HUES64 (cell line): ENCODE data around the gene ZSWIM6.

ENCODE experiments used
- H3K27ac ChIP-seq: 2 replicates; pipeline ENCODE4 v1.7.0; 2013; ENCODE audit warnings: low read depth, low read length, inconsistent platforms
- H3K27me3 ChIP-seq: 2 replicates; pipeline ENCODE4 v1.6.1; 2013; ENCODE audit warnings: mild to moderate bottlenecking, low read length; ENCODE audit not compliant: insufficient read depth
- H3K36me3 ChIP-seq: 2 replicates; pipeline ENCODE4 v1.6.1; 2013; ENCODE audit warnings: mild to moderate bottlenecking, low read length; ENCODE audit not compliant: insufficient read depth
- H3K4me1 ChIP-seq: 2 replicates; pipeline ENCODE4 v1.6.1; 2013; ENCODE audit warnings: mild to moderate bottlenecking, low read length, moderate library complexity; ENCODE audit not compliant: insufficient read depth
- H3K4me3 ChIP-seq: 2 replicates; pipeline ENCODE4 v1.5.1; 2013; ENCODE audit warnings: mild to moderate bottlenecking, low read length, moderate library complexity
- H3K9ac ChIP-seq: 2 replicates; pipeline ENCODE4 v1.6.1; 2013; ENCODE audit warnings: mild to moderate bottlenecking, low read depth, low read length
- H3K9me3 ChIP-seq: 2 replicates; pipeline ENCODE4 v1.6.1; 2013; ENCODE audit warnings: low read depth, low read length; ENCODE audit not compliant: insufficient read depth
- WGBS: fragments of 150-250, 120-280 bp; methylation state at CpG from one replicate; pipeline ENCODE4 v1.1.7; 2013; ENCODE audit warnings: missing lambda C conversion rate; 5-methylcytosine and 5-hydroxymethylcytosine counted together

ZSWIM6 gene

GRCh38 chr5:61526207-61526519, 194.1 kb downstream of the ZSWIM6 start:
- no peak overlapping the region for H3K27ac ChIP-seq
- H3K9ac ChIP-seq: no peak overlapping the region
- no peaks in the 10 kb centered on the region for H3K4me1 ChIP-seq
- WGBS: over 99% methylated on average over 5 of the region's 5 CpGs
- no peaks in the 10 kb centered on the region for H3K9me3 ChIP-seq
- peaks cover 11% of the 10 kb centered on the region; the same call in 1 of the 2 replicates for H3K36me3 ChIP-seq
- no peak overlapping the region for H3K4me3 ChIP-seq
- H3K27me3 ChIP-seq: no peaks in the 10 kb centered on the region

DNA sequence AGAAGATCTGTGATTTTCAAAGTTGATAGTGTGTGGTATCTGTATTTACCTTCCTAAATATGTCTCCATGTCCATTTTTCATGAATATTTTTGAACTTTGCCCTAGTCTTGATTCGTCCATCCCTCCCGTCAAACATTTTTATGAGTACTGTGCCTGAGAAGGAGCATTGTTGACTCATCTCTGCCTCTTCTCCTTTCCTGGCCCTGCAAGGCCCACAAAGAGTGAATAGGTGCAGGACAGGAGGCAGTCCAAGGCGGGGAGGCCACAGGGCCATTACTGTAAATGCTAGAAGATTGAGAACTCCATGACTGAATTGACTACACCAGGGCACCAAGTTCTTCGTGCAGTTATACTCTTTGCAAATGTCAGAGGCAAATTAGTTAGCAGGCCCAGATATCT, 200.9 kb downstream of the ZSWIM6 start:
- Histone ChIP-seq H3K4me3 (no peak overlapping the region), H3K27me3 (no peaks in the 10 kb centered on the region), H3K9ac (no peak overlapping the region), H3K4me1 (no peaks in the 10 kb centered on the region), H3K9me3 (0 out of 2 replicates have a peak, but pooled peaks cover 3% of the 10 kb centered on the region), H3K27ac (no peak overlapping the region), H3K36me3 (peaks cover 31% of the 10 kb centered on the region; the same call in 1 of the 2 replicates)
- 91% methylated on average over 4 of the region's 4 CpGs for WGBS

DNA sequence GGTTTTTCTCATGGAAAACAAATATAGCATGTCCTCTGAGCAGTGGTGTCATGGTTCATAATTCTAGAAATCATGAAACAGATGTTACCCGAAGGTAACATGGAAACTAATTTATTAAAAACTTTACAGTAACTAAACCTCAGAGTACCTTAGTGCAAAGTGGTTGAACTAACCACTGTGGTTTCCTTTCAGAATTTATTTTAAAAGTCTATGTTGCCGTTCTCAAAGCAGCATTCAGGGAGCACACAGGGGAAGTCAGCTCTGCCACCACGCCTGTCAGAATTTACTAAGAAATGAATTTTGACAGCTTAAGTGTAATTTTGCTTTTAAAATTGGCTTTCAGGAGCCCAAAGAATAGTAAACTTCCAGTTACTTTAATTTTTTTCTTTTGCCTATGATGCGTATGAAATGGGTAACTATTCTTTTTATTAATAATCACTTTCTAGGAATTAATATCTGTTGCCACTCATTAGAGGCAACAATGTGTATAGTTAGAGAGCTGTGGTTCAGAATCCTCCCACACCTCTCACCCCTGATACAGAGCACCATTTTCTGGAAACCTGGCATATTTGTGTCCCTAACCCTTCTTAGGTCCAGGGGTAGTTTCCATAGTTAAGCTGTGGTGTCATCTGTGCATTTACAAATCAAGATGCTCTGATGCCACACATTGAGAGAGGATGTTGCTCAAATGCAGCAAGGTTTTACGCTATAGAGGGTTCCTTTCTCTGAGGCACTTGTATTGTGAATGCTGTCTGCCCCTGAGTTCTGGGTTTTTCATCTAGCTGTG, 202.6 kb downstream of the ZSWIM6 start:
- H3K36me3 ChIP-seq: peaks cover 48% of the 10 kb centered on the region
- H3K4me3 ChIP-seq: no peak overlapping the region
- H3K9ac ChIP-seq: no peak overlapping the region
- WGBS: 93% methylated on average over 4 of the region's 5 CpGs
- no peak overlapping the region for H3K27ac ChIP-seq
- H3K9me3 ChIP-seq: 0 out of 2 replicates have a peak, but pooled peaks cover 3% of the 10 kb centered on the region
- no peaks in the 10 kb centered on the region for H3K4me1 ChIP-seq
- H3K27me3 ChIP-seq: no peaks in the 10 kb centered on the region

DNA sequence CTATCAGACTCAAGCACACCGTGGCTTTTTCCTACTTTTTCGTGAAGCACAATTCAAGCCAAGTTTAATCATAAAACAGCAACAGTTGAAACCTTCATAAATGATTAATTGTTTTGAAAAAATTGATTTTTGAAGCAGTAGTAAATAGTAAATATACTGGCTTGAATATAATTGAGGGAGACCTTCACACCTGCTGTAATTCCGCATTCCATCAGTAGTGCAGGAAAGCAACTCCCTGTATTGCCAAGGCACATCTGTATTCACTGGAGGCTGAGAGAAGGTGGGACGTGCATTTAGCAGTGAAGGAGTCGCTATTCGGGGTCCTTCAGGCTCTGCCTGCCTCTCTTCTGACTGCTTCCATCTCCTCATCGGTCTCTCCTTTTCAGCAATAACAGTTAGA, 203.8 kb downstream of the ZSWIM6 start:
- Histone ChIP-seq H3K36me3 (peaks cover 58% of the 10 kb centered on the region), H3K27ac (no peak overlapping the region)
- 95% methylated on average over 5 of the region's 7 CpGs for WGBS

DNA sequence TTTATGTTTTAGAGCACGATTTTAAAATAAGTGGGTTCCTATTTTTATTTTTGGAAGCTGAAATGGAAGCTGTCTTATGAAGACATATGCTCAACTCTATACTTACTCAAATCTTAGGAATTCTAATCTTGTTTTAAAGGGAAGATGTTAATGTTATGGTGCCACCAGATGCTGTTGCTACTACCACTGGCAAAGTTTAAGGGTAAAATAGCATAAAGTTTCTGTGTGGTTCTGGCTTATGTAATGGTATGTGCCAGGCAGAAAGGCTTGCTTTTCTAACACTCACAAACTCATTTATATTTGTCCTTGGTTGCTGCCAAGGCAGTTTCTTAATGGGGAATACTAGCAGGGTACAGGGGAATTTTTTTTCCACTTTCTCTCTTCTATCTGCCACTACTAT, 204.9 kb downstream of the ZSWIM6 start:
- H3K9me3 ChIP-seq: peaks cover 8% of the 10 kb centered on the region; the same call in 1 of the 2 replicates
- WGBS: no CpG with 5 or more reads among the region's 1 CpG
- no peak overlapping the region for H3K9ac ChIP-seq
- peaks cover 60% of the 10 kb centered on the region for H3K36me3 ChIP-seq
- H3K4me3 ChIP-seq: no peak overlapping the region
- H3K27ac ChIP-seq: no peak overlapping the region
- H3K4me1 ChIP-seq: no peaks in the 10 kb centered on the region
- no peaks in the 10 kb centered on the region for H3K27me3 ChIP-seq

More for the DNA sequence above, 203.8 kb downstream of the ZSWIM6 start:
- Histone ChIP-seq H3K4me3 (no peak overlapping the region), H3K27me3 (no peaks in the 10 kb centered on the region), H3K9me3 (0 out of 2 replicates have a peak, but pooled peaks cover 3% of the 10 kb centered on the region), H3K9ac (no peak overlapping the region), H3K4me1 (no peaks in the 10 kb centered on the region)

DNA sequence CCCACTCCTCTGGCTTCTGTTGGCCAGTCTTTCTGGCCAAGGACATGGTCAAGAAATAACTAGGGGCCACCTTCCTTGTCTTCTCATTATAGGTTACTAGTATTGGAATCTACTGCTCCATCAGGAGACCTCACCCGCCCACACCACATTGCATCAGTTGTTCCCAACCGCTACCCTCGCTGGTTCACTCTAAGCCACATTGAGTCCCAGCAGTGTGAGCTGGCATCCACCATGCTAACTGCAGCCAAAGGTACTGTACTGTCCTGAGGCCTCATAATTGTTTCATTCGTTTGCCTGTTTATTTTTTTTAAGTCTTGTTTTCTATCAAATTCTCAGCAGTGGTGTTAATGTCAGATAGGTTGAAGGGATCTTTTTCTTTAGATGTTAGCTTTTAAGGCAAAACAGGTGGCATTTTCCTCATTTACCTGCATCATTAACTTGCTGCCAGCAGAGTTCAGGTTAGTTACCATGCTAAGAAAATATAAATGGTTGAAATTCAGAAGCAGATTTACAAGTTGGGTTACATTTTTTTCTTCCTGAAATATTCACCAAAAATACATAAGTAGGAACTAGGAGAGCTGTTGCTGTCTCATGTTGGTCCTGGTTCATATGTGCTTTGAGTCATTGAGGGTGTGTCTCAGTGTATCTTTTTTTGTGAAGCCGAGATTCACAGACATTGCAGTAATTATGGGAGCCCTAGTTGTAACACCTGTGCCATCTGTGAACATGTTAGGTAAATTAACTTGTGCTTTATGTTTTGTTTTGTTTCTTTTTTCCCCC, 206.9 kb downstream of the ZSWIM6 start:
- Histone ChIP-seq H3K36me3 (peaks cover 77% of the 10 kb centered on the region), H3K27ac (no peak overlapping the region), H3K4me3 (no peak overlapping the region), H3K9me3 (peaks cover 17% of the 10 kb centered on the region), H3K4me1 (no peaks in the 10 kb centered on the region), H3K27me3 (no peaks in the 10 kb centered on the region), H3K9ac (no peak overlapping the region)
- WGBS: 94% methylated on average over 5 of the region's 5 CpGs

DNA sequence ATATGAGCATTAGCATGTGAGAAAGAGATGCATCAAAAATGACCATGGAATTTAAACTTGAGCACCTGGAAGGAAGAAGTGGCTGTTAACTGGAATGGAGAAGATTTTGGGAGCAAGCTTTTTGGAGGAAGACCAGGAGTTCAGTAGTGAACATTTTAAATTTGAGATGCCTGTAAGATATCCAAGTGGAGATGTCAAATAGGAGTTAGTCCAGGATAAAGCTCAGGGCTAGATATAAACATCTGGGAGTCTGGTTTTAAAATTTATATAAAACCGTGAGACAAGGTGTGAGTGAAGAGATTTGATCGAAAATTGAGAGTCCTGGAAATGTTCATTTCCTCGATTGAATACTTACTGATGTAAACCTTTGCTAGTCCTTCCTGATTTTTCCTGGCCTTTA, 217.5 kb downstream of the ZSWIM6 start:
- Histone ChIP-seq H3K27me3 (no peaks in the 10 kb centered on the region), H3K27ac (no peak overlapping the region), H3K9ac (no peak overlapping the region), H3K9me3 (peaks cover 4% of the 10 kb centered on the region; the same call in 1 of the 2 replicates), H3K36me3 (peaks cover 7% of the 10 kb centered on the region; the same call in 1 of the 2 replicates), H3K4me1 (no peaks in the 10 kb centered on the region), H3K4me3 (no peak overlapping the region)
- WGBS: 97% methylated on average over 3 of the region's 3 CpGs

DNA sequence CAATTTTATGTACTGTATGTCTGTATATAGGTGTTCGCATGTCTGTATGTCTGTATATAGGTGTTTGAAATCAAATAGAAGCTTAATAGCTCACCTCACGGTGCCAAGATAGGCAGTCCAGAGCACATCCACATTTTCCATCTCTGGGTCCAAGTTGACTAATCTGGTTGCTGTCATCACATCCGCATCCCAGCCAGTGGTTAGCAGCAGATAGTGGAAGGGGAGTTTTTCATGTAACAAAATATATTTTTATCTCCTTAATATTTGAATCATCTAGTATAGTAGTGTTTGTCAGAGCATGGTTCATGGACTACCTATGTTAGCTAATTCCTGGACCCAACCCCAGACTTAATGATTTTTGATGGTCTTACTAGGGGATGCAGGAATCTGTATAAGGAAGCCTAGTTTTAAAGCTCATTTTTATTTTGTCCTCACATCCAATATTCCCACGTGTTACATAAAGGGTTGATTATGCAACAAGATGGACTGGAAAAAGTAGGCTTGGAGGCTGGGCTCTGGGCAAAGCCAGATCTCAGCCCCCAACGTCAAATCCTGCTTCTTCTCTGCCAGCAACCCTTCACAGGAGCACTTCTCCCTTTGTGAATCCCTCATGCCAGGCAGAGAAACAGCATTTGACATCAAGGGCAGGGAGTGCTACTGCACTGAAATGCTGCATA, 219.7 kb downstream of the ZSWIM6 start:
- Histone ChIP-seq H3K27ac (no peak overlapping the region), H3K4me1 (no peaks in the 10 kb centered on the region), H3K9ac (no peak overlapping the region), H3K27me3 (no peaks in the 10 kb centered on the region), H3K4me3 (no peak overlapping the region), H3K9me3 (peaks cover 11% of the 10 kb centered on the region; the same call in 1 of the 2 replicates), H3K36me3 (no peaks in the 10 kb centered on the region)
- 96% methylated on average over 3 of the region's 5 CpGs for WGBS

DNA sequence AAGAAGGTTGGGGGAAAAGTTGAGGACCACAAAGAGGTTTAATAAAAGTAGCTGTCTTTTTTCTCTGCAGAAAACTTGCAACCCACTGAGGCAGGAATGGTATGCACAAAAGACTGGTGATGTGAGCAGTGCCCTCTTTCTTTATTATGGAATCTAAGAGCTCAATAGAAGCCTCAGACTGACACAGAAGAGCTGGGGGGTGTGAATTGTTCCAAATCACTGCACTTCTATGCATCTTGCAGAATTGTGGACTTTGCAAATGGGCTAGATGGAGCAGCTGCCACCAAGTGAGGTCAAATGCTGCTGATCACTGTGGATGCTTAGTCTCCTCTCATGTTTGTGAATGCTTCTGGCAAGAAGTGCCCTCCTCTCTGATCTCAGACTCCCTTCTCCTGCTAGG, 227.1 kb downstream of the ZSWIM6 start:
- no peak overlapping the region for H3K4me3 ChIP-seq
- no peak overlapping the region for H3K9ac ChIP-seq
- no peaks in the 10 kb centered on the region for H3K27me3 ChIP-seq
- H3K4me1 ChIP-seq: no peaks in the 10 kb centered on the region
- H3K9me3 ChIP-seq: peaks cover 11% of the 10 kb centered on the region; the same call in 1 of the 2 replicates
- no peak overlapping the region for H3K27ac ChIP-seq
- no peaks in the 10 kb centered on the region for H3K36me3 ChIP-seq

- WGBS: 100% methylated on average over 1 of the region's 1 CpG
- no peak overlapping the region for H3K4me3 ChIP-seq
- H3K27me3 ChIP-seq: no peaks in the 10 kb centered on the region
These were observed 227.7 kb downstream of the ZSWIM6 start for GRCh38 chr5:61559722-61560121.

DNA sequence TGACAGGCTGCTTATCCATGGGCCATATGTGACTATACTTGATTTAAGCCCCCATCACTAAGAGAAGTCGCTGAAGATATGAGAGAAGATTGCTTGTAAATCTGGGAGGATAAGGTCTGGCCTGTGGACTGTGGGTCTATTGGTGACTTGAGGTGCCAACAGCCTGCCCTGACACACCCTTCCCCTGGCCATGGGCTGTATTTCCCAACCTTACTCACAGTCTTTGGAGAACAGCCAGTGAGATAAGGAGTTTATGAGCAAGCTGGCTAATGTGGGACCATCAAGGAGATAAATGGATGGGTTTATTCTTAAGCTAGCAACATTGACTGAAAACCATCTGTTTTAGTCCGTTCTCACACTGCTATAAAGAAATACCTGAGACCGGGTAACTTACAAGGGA, 231.3 kb downstream of the ZSWIM6 start:
- no peak overlapping the region for H3K27ac ChIP-seq
- H3K9ac ChIP-seq: no peak overlapping the region
- H3K36me3 ChIP-seq: no peaks in the 10 kb centered on the region
- no peaks in the 10 kb centered on the region for H3K27me3 ChIP-seq
- no peaks in the 10 kb centered on the region for H3K4me1 ChIP-seq
- no peaks in the 10 kb centered on the region for H3K9me3 ChIP-seq
- H3K4me3 ChIP-seq: no peak overlapping the region
- 95% methylated on average over 2 of the region's 3 CpGs for WGBS

More at GRCh38 chr5:61559722-61560121, 227.7 kb downstream of the ZSWIM6 start:
- H3K4me1 ChIP-seq: no peaks in the 10 kb centered on the region
- H3K36me3 ChIP-seq: no peaks in the 10 kb centered on the region
- H3K9me3 ChIP-seq: peaks cover 6% of the 10 kb centered on the region; the same call in 1 of the 2 replicates
- H3K27ac ChIP-seq: no peak overlapping the region
- H3K9ac ChIP-seq: no peak overlapping the region
